ENCODE data around the gene PLPPR3.
"Not testable (repeated sequence)": the region's sequence is repeated elsewhere in the genome, so short reads cannot be mapped to it uniquely, and the experiment has no call there.

Gene PLPPR3

DNA sequence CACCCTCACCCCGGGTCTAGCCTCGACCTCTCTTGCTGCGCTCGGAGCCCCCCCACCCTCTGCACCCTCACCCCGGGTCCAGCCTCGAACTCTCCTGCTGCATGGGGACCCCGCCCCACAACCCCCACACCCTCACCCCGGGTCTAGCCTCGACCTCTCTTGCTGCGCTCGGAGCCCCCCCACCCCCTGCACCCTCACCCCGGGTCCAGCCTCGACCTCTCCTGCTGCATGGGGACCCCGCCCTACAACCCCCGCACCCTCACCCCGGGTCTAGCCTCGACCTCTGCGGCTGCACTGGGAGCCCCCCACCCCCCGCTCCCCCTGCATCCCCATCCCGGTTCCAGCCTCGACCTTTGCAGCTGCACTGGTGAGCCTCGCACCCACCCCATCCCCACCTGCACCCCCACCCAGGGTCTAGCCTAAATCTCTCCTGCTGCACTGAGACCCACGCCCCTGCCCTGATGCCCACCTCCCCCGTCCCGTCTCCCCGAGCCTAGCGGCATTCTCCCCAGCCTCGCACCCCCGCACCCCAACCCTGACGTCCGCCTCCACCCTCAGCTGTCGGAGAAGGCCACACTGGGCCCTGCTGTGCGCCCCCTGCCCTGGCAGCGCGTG, 39.5 kb upstream of the PLPPR3 start:
- Histone ChIP-seq H3K4me1 (ENCODE audit: insufficient read depth, low read length) (no peaks in the 10 kb centered on the region; the same call in 1 of the 2 replicates), H3K9me3 (ENCODE audit: control insufficient read depth, insufficient read depth, low read length) (no peaks in the 10 kb centered on the region), H3K9ac (ENCODE audit: low read depth, low read length) (peak overlapping the region; percentile 16; the same call in 1 of the 2 replicates), H3K36me3 (ENCODE audit: insufficient read depth, low read length) (no peaks in the 10 kb centered on the region)

DNA sequence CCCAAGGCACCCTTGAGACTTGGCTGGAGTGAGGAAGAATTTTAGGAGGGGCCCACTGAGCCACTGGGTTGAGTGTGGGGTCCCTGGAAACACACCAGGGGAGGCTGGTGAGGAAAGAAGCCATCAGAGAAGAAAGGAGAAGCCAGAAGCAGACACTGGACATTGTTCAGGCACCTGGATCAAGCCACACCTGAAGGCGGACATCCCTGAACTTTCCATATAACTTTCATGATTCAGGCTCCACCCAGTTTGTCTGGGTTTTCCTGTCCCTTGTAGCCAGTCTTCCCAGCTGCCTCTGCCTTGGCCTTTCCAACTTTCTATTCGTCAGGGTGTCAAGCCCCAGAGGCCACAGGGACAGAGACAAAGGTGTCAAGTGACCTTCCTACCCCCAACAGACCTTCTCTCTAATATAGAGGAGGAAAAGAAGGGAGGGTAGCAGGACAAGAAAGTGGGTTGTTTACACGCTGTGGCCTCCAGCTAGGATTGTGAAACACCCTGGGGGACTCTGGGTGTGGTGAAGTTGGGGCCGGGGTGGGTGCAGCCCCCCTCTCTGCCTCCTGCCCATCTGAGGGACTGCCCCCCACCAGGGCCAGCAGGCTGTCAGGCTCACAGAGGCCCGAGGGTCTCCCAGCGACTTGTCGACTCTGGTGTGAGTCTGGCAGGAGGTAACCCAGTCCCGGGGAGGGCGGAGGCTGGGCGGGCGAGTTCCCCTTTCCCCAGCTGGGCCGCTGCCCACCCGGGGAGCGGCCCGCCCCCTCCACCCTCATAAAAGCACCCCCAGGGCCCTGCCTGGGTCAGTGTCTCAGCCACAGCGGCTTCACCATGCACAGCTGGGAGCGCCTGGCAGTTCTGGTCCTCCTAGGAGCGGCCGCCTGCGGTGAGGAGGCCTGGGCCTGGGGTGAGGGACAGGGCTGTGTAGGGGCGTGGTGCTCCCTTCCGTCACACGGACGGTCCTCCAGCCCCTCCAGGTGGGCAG, 37.4 kb upstream of the PLPPR3 start, which contains the start of gene CFD:
Gene CFD (plus strand): TSS at position 797 of the 976 bp plus-strand sequence. CDS start 26 bp downstream, at position 823.
- Histone ChIP-seq H3K9me3 (ENCODE audit: control insufficient read depth, insufficient read depth, low read length) (no peaks in the 10 kb centered on the region), H3K9ac (ENCODE audit: low read depth, low read length) (peak within 1 kb of the TSS; percentile 62), H3K36me3 (ENCODE audit: insufficient read depth, low read length) (no peaks in the 10 kb centered on the region), H3K4me1 (ENCODE audit: insufficient read depth, low read length) (no peaks in the 10 kb centered on the region; the same call in 1 of the 2 replicates)

DNA sequence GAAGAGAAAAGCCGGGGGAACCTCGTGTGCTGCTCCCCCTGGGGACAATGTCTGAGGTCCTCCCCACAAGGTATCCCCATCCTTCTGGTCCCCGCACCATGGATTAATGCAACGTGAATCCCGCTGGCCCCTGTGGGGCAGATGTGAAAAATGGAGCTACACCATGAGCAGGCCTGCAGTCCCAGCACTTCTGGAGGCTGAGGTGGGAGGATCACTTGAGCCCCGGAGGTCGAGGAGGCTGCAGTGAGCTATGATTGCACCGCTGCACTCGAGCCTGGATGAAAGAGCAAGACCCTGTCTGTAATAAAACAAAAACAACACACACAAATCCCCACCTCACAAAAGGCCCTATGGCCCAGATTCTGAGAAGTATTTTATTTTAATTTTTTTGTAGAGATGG, 36.5 kb upstream of the PLPPR3 start:
- Histone ChIP-seq H3K4me1 (ENCODE audit: insufficient read depth, low read length) (no peaks in the 10 kb centered on the region; the same call in 1 of the 2 replicates), H3K9me3 (ENCODE audit: control insufficient read depth, insufficient read depth, low read length) (no peaks in the 10 kb centered on the region), H3K36me3 (ENCODE audit: insufficient read depth, low read length) (no peaks in the 10 kb centered on the region), H3K9ac (ENCODE audit: low read depth, low read length) (no peak overlapping the region)

DNA sequence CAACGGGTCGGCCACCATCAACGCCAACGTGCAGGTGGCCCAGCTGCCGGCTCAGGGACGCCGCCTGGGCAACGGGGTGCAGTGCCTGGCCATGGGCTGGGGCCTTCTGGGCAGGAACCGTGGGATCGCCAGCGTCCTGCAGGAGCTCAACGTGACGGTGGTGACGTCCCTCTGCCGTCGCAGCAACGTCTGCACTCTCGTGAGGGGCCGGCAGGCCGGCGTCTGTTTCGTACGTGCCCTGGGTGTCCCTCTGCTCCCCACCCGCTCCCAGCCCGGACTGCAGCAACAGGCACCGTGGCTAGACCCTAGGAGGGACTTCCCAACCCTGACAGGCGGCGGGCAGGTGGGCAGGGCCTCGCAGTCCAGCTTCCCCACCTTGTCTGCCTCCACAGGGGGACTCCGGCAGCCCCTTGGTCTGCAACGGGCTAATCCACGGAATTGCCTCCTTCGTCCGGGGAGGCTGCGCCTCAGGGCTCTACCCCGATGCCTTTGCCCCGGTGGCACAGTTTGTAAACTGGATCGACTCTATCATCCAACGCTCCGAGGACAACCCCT, 33.9 kb upstream of the PLPPR3 start:
- no peaks in the 10 kb centered on the region for H3K36me3 ChIP-seq (ENCODE audit: insufficient read depth, low read length)
- H3K9me3 ChIP-seq (ENCODE audit: control insufficient read depth, insufficient read depth, low read length), result no peaks in the 10 kb centered on the region
- peaks cover 3% of the 10 kb centered on the region; the same call in 1 of the 2 replicates for H3K4me1 ChIP-seq (ENCODE audit: insufficient read depth, low read length)
- no peak overlapping the region for H3K9ac ChIP-seq (ENCODE audit: low read depth, low read length)

DNA sequence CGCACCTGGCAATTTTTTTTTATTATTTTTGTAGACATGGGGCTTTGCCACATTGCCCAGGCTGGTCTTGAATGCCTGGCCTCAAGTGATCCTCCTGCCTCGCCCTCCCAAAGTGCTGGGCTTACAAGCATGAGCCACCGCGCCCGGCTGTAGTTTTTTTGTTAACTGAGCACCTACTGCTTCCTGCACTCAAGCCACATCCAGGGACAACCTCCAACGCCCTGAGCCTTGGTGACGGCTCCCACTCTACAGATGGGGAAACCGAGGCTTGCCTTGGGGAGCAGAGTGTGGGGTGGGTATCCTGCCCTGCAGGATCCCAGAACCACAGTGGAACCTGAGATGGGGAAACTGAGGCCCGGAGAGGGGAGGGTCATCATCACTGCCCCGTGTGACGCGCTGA, 33.4 kb upstream of the PLPPR3 start:
- Histone ChIP-seq H3K4me1 (ENCODE audit: insufficient read depth, low read length) (peaks cover 6% of the 10 kb centered on the region; the same call in 1 of the 2 replicates), H3K36me3 (ENCODE audit: insufficient read depth, low read length) (no peaks in the 10 kb centered on the region), H3K9me3 (ENCODE audit: control insufficient read depth, insufficient read depth, low read length) (no peaks in the 10 kb centered on the region), H3K9ac (ENCODE audit: low read depth, low read length) (no peak overlapping the region)

DNA sequence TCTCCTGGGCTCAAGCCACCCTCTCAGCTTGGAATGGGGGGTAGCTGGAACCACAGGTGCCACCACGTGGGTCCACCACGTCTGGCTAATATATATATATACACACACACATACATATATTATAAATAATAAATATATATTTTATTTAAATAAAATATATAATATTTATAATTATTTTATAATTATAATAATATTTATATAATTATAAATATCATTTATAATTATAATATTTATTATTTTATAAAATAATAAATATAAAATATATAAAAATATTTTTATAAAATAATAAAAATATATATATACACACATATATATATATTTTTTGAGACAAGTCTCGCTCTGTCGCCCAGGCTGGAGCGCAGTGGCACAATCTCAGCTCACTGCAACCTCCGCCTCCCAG, 32.8 kb upstream of the PLPPR3 start:
- H3K4me1 ChIP-seq (ENCODE audit: insufficient read depth, low read length), result peaks cover 6% of the 10 kb centered on the region; the same call in 1 of the 2 replicates

DNA sequence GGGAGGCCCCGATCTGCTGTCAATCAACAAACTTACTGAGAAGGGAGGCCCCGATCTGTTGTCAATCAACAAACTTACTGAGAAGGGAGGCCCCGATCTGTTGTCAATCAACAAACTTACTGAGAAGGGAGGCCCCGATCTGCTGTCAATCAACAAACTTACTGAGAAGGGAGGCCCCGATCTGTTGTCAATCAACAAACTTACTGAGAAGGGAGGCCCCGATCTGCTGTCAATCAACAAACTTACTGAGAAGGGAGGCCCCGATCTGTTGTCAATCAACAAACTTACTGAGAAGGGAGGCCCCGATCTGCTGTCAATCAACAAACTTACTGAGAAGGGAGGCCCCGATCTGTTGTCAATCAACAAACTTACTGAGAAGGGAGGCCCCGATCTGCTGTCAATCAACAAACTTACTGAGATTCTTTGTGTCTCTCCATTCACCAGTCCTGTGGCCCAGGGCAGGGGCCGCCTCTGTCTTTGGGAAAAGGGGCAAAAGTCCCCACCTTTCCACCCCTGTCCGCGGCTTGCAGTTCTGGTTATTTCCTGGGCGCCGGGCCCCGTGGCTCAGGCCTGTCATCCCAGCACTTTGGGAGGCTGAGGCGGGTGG, 32.0 kb upstream of the PLPPR3 start:
- H3K4me1 ChIP-seq (ENCODE audit: insufficient read depth, low read length); H3K9ac ChIP-seq (ENCODE audit: low read depth, low read length); H3K36me3 ChIP-seq (ENCODE audit: insufficient read depth, low read length); H3K9me3 ChIP-seq (ENCODE audit: control insufficient read depth, insufficient read depth, low read length): not testable (repeated sequence)

More for the DNA sequence above, 32.8 kb upstream of the PLPPR3 start:
- Histone ChIP-seq H3K9me3 (ENCODE audit: control insufficient read depth, insufficient read depth, low read length) (no peaks in the 10 kb centered on the region), H3K36me3 (ENCODE audit: insufficient read depth, low read length) (no peaks in the 10 kb centered on the region), H3K9ac (ENCODE audit: low read depth, low read length) (no peak overlapping the region)

DNA sequence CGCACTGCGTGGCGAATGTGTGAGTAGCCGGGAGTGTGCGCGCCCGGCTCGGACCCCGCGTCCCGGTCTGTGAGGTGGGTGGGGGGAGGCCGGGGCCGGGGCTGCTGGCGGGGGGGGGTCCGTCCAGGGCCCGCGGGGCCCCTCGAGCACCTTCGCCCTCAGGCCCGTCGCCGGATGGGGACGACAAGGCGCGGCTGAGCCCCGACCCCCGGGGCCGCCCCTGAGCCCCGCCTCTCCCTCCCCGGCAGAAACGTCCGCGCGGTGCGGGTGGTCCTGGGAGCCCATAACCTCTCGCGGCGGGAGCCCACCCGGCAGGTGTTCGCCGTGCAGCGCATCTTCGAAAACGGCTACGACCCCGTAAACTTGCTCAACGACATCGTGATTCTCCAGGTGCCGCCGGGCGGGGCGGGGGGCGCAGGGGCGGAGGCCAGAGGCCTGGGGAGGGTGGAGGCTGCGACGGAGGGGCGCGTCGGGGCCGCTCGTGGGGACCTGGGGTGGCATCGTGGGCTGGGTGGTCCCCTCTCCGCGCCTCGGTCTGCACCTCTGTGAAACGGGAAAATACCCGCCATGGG, 31.3 kb upstream of the PLPPR3 start:
- no peaks in the 10 kb centered on the region for H3K36me3 ChIP-seq (ENCODE audit: insufficient read depth, low read length)
- H3K9me3 ChIP-seq (ENCODE audit: control insufficient read depth, insufficient read depth, low read length), result no peaks in the 10 kb centered on the region
- H3K9ac ChIP-seq (ENCODE audit: low read depth, low read length), result no peak overlapping the region
- peaks cover 6% of the 10 kb centered on the region; the same call in 1 of the 2 replicates for H3K4me1 ChIP-seq (ENCODE audit: insufficient read depth, low read length)

DNA sequence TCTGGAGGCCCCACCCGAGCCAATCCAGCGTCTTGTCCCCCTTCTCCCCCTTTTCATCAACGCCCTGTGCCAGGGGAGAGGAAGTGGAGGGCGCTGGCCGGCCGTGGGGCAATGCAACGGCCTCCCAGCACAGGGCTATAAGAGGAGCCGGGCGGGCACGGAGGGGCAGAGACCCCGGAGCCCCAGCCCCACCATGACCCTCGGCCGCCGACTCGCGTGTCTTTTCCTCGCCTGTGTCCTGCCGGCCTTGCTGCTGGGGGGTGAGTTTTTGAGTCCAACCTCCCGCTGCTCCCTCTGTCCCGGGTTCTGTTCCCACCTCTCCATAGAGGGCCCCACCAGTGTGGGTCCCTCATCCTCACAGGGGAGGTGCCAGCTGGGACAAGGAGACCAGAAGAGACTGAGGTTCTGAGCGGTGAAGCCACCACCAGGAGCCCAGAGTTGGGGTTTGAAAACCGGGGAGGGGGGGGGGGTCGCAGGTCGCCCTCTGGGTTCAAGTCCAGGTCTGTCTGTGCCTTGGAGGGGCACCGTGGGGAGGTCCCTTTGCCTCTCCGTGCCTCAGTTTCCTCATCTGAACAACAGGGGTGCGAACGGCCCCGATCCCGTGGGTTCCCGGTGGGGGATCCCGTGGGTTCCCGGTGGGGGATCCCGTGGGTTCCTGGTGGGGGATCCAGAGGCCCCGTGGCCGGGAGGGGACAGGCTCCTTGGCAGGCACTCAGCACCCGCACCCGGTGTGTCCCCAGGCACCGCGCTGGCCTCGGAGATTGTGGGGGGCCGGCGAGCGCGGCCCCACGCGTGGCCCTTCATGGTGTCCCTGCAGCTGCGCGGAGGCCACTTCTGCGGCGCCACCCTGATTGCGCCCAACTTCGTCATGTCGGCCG, 30.6 kb upstream of the PLPPR3 start, which contains the start of gene ELANE:
Gene ELANE (plus strand): TSS at position 168 of the 878 bp plus-strand sequence. CDS start 26 bp downstream, at position 194.
- Histone ChIP-seq H3K36me3 (ENCODE audit: insufficient read depth, low read length) (no peaks in the 10 kb centered on the region), H3K9ac (ENCODE audit: low read depth, low read length) (no peak within 1 kb of the TSS), H3K9me3 (ENCODE audit: control insufficient read depth, insufficient read depth, low read length) (no peaks in the 10 kb centered on the region), H3K4me1 (ENCODE audit: insufficient read depth, low read length) (peaks cover 6% of the 10 kb centered on the region; the same call in 1 of the 2 replicates)

DNA sequence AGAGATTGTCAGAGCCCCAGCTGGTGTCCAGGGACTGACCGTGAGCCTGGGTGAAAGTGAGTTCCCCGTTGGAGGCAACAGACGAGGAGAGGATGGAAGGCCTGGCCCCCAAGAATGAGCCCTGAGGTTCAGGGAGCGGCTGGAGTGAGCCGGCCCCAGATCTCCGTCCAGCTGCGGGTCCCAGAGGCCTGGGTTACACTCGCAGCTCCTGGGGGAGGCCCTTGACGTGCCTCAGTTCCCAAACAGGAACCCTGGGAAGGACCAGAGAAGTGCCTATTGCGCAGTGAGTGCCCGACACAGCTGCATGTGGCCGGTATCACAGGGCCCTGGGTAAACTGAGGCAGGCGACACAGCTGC, 29.2 kb upstream of the PLPPR3 start:
- no peak overlapping the region for H3K9ac ChIP-seq (ENCODE audit: low read depth, low read length)
- no peaks in the 10 kb centered on the region for H3K9me3 ChIP-seq (ENCODE audit: control insufficient read depth, insufficient read depth, low read length)
- H3K4me1 ChIP-seq (ENCODE audit: insufficient read depth, low read length), result peaks cover 6% of the 10 kb centered on the region; the same call in 1 of the 2 replicates
- H3K36me3 ChIP-seq (ENCODE audit: insufficient read depth, low read length), result no peaks in the 10 kb centered on the region

DNA sequence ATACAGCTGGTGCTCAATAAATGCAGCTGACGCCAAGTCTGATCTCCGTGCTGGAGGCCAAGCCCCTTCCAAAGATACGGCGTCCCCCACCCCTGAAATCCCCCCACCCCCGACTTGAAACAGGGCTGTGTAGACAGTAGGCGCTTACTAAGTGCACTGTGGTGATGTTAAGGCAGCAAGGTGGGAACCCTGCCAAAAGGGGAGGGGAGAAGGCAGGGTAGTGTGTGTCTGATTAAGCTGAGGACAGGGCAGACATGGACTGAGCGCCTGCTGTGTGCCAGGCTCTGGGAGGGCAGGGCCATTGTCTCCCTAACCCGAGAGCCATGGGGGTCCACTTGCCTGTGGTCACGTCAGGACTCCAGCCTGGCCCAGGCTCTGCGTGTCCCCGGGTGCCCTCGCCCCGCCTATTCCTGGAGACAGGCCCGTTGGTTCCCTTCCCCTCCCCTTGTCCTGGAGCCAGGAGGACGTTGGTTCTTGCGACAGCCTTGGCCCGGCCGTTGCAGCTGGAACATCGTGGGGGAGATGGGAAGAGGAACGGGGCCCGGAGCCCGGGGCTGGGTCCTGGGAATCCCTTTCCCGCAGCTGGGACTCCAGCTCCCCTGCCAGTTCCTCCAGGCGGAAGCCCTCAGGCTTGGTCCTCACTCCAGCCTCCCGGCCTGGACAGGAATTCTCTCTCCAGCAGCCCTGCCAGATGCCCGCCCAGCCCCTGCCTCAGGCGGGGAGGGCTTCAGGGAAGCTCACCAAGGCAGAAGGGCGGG, 28.6 kb upstream of the PLPPR3 start:
- Histone ChIP-seq H3K9ac (ENCODE audit: low read depth, low read length) (no peak overlapping the region; the same call in 1 of the 2 replicates), H3K4me1 (ENCODE audit: insufficient read depth, low read length) (peaks cover 6% of the 10 kb centered on the region; the same call in 1 of the 2 replicates), H3K9me3 (ENCODE audit: control insufficient read depth, insufficient read depth, low read length) (no peaks in the 10 kb centered on the region), H3K36me3 (ENCODE audit: insufficient read depth, low read length) (no peaks in the 10 kb centered on the region)

DNA sequence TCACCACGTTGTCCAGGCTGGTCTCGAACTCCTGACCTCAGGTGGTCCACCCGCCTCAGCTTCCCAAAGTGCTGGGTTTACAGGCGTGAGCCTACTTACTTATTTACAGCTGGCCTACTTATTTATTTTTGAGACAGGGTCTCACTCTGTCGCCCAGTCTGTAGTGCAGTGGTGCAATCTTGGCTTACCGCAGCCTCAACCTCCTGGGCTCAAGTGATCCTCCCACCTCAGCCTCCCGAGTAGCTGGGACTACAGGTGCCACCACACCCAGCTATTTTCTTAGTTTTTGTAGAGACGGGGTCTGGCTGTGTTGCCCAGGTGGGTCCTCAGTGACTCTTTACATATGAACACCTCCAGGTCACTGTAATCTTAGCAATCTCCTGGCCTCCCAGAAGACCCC, 27.4 kb upstream of the PLPPR3 start:
- H3K9me3 ChIP-seq (ENCODE audit: control insufficient read depth, insufficient read depth, low read length), result not testable (repeated sequence)

More for the DNA sequence above, 27.4 kb upstream of the PLPPR3 start:
- not testable (repeated sequence) for H3K4me1 ChIP-seq (ENCODE audit: insufficient read depth, low read length); H3K36me3 ChIP-seq (ENCODE audit: insufficient read depth, low read length); H3K9ac ChIP-seq (ENCODE audit: low read depth, low read length)

Data from ES-I3 (cell line).